Measurements from ENCODE around the gene AGMO. TPM values are rescaled to one million over a fixed set of nuclear protein-coding genes. Genes with fewer than 3 reads are reported as not detected.

AGMO gene
- total and polyA plus RNA-seq, 2 of the 8 experiments (the other 6 are each of a cell fraction or from before 2014, with no cell fraction given) = 0.22 to 0.45 TPM

DNA sequence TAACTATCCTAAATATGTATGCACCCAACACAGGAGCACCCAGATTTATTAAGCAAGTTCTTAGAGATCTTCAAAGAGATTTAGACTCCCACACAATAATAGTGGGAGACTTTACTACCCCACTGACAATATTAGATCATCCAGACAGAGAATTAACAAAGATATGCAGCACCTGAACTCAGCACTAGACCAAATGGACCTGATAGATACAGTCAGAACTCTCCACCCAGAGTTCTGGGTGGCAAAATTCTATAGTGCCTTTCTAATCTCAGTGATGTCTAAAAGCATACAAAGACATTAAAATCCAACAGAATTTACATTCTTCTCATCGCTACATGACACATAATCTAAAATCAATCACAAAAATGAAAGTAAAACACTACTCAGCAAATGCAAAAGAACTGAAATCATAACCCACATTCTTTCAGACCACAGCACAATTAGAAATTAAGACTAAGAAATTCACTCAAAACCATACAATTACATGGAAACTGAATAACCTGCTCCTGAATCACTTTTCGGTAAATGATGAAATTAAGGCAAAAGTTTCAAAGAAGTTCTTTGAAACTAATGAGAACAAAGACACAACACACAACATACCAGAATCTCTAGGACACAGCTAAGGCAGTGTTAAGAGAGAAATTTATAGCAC is 183.2 kb downstream of the AGMO start:
- Histone ChIP-seq H3K4ac (replicated peaks; ENCODE audit: insufficient read length, low read depth, low read length) (no peak overlapping the region), H4K5ac (ENCODE audit: insufficient read length, low read depth, low read length) (no peak overlapping the region), H4K8ac (ENCODE audit: extremely low read depth, insufficient read depth, low read length) (no peak overlapping the region), H2BK12ac (ENCODE audit: low read depth, low read length) (no peak overlapping the region), H3K27me3 (replicated peaks in 1 of 4; ENCODE audit: control insufficient read depth in 3 of 4, extremely low read depth in 1 of 4, insufficient read depth in 3 of 4, low read length in 3 of 4) (no peaks in the 10 kb centered on the region), H4K91ac (replicated peaks; ENCODE audit: insufficient read length, low read length) (no peak overlapping the region), H2BK20ac (ENCODE audit: low read length) (no peak overlapping the region), H3K56ac (replicated peaks; ENCODE audit: insufficient read length, low read depth, low read length) (no peak overlapping the region), H3K4me2 (ENCODE audit: insufficient read depth in 1 of 2, low read depth in 2 of 2, low read length in 2 of 2) (no peak overlapping the region), H2BK15ac (ENCODE audit: low read length) (no peak overlapping the region), H2BK5ac (ENCODE audit: low read depth, low read length) (no peak overlapping the region), H3K9me3 (ENCODE audit: insufficient read depth in 2 of 2, low read depth in 1 of 2, low read length in 1 of 2) (no peaks in the 10 kb centered on the region), H2AK5ac (ENCODE audit: low read depth, low read length) (no peak overlapping the region), H3K18ac (ENCODE audit: extremely low read depth, low read length) (no peak overlapping the region), H2BK120ac (replicated peaks; ENCODE audit: low read depth, low read length) (no peak overlapping the region), H3K4me3 (ENCODE audit: extremely low read depth in 1 of 4, insufficient read depth in 2 of 4, low read depth in 3 of 4, low read length in 4 of 4) (no peak overlapping the region), H3K23ac (ENCODE audit: insufficient read length) (no peak overlapping the region), H3K9ac (replicated peaks in 1 of 4; ENCODE audit: extremely low read depth in 1 of 4, low read depth in 3 of 4, low read length in 3 of 4) (no peak overlapping the region), H4K20me1 (replicated peaks in 1 of 2; ENCODE audit: control insufficient read depth in 1 of 2, insufficient read depth in 2 of 2, low read length in 2 of 2) (no peaks in the 10 kb centered on the region), H3K27ac (ENCODE audit: low read depth, low read length) (no peak overlapping the region), H3K79me1 (ENCODE audit: low read depth, low read length) (no peaks in the 10 kb centered on the region), H3K23me2 (ENCODE audit: low read depth, low read length) (no peaks in the 10 kb centered on the region), H3K4me1 (replicated peaks in 1 of 4; ENCODE audit: control insufficient read depth in 3 of 4, insufficient read depth in 4 of 4, low read length in 3 of 4) (no peaks in the 10 kb centered on the region), H3K79me2 (ENCODE audit: control insufficient read depth in 1 of 2, insufficient read depth in 2 of 2, low read length in 2 of 2) (no peaks in the 10 kb centered on the region), H2AFZ (ENCODE audit: low read length) (no peak overlapping the region), H3K36me3 (ENCODE audit: control insufficient read depth in 2 of 4, insufficient read depth in 4 of 4, low read length in 3 of 4) (no peaks in the 10 kb centered on the region), H3K14ac (ENCODE audit: insufficient read length) (no peak overlapping the region)
- POLR2A ChIA-PET (ENCODE audit: partially characterized antibody) = no interaction called here
- TF ChIP-seq TAF1 (IDR thresholded peaks at IDR 0.05; ENCODE audit: low read depth, low read length) (no peak), EP300 (IDR thresholded peaks at IDR 0.05; ENCODE audit: borderline replicate concordance in 1 of 2, low read depth in 2 of 2, low read length in 2 of 2) (no peak), CHD2 (IDR thresholded peaks at IDR 0.05; ENCODE audit: low read length) (no peak), CBX5 (IDR thresholded peaks at IDR 0.05; ENCODE audit: low read depth, low read length) (no peak), CEBPB (IDR thresholded peaks at IDR 0.05; ENCODE audit: low read depth, low read length) (no peak), GTF2F1 (IDR thresholded peaks at IDR 0.05; ENCODE audit: borderline replicate concordance, low read depth, low read length) (no peak), SRF (IDR thresholded peaks at IDR 0.05; ENCODE audit: low read depth, low read length) (no peak)
- TF ChIP-seq, protein P1, sequence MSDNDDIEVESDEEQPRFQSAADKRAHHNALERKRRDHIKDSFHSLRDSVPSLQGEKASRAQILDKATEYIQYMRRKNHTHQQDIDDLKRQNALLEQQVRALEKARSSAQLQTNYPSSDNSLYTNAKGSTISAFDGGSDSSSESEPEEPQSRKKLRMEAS (IDR thresholded peaks at IDR 0.05) = no peak
- TF ChIP-seq, protein P2, sequence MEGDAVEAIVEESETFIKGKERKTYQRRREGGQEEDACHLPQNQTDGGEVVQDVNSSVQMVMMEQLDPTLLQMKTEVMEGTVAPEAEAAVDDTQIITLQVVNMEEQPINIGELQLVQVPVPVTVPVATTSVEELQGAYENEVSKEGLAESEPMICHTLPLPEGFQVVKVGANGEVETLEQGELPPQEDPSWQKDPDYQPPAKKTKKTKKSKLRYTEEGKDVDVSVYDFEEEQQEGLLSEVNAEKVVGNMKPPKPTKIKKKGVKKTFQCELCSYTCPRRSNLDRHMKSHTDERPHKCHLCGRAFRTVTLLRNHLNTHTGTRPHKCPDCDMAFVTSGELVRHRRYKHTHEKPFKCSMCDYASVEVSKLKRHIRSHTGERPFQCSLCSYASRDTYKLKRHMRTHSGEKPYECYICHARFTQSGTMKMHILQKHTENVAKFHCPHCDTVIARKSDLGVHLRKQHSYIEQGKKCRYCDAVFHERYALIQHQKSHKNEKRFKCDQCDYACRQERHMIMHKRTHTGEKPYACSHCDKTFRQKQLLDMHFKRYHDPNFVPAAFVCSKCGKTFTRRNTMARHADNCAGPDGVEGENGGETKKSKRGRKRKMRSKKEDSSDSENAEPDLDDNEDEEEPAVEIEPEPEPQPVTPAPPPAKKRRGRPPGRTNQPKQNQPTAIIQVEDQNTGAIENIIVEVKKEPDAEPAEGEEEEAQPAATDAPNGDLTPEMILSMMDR (IDR thresholded peaks at IDR 0.05; ENCODE audit: control extremely low read depth in 1 of 3, insufficient read depth in 1 of 3, low read depth in 1 of 3, low read length in 3 of 3) = no peak
- 85% methylated on average over 2 of the region's 2 CpGs; no CpG with 5 or more reads in 1 of the 2 experiments for WGBS, 2 experiments (ENCODE audit: extremely low coverage in 1 of 2, insufficient coverage in 1 of 2, insufficient read length in 1 of 2, insufficient replicate concordance in 2 of 2, low coverage in 1 of 2, low lambda C conversion rate in 2 of 2, missing lambda C conversion rate in 1 of 2)
- DNase-seq (ENCODE audit: low read depth in 1 of 2, low spot score in 2 of 2) (no peak), FAIRE-seq (no peak)
- CTCF ChIA-PET (ENCODE audit: partially characterized antibody) = interaction anchor here (2.9 kb wide), 1 partner anchor 11 kb away, joined by 13 read pairs; no protein-coding TSS in a partner anchor
